HG03520 (cell line): ENCODE measurements around the gene AGBL1.

Source experiments
- ATAC-seq: cut with Tn5 transposase; IDR thresholded peaks from one replicate; pipeline ENCODE4 v1.9.1; 2021; ENCODE audit warnings: mild to moderate bottlenecking, moderate library complexity; ENCODE audit not compliant: unreplicated experiment

AGBL1 gene

DNA sequence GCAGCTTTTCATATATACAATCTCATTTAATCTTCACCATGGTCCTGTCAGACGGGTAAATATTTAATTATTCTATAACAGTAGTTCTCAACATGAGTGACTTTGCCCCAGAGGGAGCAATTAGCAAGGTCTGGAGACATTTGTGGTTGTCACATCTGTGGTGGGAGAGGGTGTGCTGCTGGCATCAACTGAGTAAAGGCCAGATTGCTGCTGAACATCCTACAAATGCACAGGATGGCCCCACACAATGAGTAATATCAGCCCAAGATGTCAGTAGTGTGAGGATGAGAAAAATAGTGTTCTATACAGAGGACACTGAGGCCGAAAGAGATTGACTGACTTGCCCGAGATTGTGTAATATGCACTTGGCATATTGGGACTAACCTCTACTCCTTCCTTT, 156.0 kb downstream of the AGBL1 start:
- ATAC-seq = no peak

DNA sequence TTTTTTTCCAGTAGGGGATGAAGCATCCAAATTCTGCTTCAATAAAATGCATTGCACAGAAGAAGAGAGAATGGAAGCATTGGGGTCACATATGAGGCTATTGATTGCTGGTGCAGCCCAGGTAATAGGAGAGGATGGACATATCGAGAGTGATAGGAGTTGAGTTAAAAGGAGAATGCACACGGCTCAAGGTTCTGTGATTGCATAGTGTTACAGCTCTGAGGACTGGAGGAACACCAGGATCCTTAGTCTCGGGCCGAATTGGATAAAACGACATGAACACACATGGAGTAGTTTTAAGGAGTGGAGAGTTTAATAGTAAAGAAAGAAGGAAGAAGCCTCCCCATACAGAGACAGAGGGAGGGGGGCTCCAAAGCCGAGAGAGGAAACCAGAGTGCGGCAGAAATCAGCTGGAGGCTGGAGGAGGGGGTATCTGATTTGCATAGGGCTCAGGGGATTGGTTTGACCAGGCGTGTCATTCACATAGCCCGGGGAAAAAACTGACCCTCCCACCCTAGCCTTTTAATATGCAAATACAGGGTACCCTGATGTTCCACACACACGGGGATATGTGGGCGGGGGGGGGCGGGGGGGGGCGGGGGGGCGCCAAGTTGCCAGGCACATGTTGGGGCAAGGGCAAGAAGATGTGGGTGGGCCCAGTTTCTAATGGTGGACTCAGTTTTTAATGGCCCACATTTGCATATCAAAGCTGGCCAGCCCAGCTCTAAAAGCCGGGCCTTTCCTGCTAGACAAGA, 156.9 kb downstream of the AGBL1 start:
- no peak for ATAC-seq

DNA sequence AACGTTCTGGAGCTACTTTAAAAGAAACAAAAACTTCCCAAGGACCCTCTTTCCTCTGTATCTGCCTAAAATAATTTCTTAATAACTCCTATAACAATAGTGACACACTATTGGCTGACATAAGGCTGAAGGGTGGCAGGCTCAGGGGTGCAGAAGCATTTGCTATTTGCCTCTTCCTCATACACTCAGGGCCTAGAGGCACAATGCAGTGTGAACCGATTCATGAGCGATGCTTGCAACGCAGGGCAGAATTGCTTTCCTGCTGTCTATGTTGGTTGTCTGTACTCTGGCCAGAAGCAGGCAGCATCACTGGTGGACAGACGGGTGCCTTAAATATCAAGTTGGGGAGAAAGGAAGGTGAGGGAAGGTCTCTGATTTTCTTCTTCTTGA, 157.4 kb downstream of the AGBL1 start:
- no peak for ATAC-seq

DNA sequence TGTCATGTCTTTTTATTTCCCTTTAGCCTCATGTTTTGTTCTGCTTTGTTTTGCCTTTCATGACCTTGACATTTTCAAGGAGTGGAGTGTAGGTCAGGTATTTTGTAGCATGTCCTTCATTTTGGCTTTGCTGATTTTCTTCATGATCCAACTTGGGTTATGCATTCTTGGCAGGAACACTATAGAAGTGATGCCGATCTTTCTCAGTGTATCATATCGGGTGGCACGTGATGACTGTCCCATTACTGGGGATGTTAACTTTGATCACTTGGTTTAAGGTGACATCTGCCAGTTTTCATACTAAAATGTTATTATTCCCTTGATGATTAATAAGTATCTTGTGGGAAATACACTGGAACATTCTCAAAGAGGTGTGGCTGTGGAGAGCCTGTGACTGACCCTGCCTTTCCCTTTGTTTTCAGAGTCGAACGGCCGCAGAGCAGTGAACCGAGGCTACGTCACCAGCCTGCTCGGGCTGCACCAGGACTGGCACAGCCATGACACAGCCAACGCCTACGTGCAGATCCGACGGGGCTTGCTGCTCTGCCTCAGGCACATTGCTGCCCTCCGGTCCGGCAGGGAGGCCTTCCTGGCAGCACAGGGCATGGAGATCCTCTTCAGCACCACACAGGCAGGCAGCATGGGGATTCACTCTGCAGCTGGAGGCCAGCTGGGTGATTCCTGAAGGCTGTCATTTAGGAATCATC, 167.7 kb downstream of the AGBL1 start:
- no peak for ATAC-seq

DNA sequence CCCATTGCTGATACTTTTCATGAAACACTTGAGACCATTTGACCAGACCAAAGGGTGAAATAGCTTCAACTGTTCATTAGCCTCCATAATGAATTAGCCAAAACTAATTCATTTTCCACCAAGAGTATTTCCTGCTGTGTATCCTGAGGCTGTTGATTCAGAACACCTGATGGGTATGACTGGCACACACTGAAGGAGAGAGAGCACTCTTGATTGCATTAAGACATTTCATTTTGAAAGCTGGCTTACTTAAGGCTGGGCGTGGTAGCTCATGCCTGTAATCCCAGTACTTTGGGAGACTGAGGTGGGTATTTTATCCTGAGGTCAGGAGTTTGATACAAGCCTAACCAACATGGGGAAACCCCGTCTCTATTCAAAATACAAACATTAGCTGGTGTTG, 175.6 kb downstream of the AGBL1 start:
- ATAC-seq = no peak

DNA sequence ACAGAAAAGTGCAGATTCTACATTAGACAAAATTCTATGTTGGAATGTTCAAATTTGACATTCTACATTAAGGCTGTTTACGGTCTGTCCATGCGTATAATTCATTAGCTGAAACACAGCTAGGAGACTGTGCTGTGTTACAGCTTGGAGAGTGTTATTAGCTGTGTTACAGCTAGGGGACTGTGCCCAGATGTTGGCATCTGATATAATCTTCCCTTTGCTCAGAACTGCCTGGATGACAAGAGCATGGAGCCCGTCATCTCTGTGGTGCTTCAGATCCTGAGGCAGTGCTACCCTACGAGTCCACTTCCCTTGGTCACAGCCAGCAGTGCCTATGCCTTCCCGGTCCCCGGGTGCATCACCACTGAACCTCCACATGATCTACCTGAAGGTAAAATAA, 177.0 kb downstream of the AGBL1 start:
- no peak for ATAC-seq

DNA sequence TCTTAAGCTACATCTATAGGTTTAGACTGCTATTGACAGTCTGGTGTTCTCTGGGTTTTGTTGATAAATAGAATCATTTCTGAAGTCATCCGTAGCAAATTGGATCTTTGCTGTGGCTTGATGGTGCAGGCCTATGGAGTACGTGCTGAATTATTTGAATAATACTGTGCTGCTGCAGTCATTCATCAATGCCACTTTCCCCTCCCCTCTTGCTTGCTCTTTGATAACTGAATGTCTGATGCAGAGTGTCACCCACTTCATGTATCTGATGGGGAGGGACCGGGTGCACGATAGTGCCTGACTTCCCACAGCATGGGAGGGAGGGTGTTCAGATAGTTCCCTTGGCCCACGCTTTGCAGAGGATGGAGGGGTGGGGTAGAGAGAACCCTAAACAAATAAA, 179.9 kb downstream of the AGBL1 start:
- ATAC-seq = no peak

DNA sequence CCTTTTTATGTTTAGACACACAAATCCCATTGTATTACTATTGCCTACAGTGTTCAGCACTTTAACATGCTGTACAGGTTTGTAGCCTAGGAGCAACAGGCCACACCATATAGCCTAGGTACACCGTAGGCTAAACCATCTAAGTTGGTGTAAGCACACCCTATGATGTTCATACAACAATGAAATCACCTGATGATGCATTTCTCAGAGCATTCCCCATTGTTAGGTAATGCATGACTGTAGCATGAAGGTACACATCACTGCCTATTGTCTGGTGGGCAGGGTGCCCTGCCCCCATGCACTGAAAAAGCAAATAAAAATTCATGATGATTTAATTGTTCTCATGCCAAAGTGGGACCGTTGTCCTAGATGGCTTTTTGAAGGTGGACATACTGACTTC, 183.6 kb downstream of the AGBL1 start:
- ATAC-seq = no peak

DNA sequence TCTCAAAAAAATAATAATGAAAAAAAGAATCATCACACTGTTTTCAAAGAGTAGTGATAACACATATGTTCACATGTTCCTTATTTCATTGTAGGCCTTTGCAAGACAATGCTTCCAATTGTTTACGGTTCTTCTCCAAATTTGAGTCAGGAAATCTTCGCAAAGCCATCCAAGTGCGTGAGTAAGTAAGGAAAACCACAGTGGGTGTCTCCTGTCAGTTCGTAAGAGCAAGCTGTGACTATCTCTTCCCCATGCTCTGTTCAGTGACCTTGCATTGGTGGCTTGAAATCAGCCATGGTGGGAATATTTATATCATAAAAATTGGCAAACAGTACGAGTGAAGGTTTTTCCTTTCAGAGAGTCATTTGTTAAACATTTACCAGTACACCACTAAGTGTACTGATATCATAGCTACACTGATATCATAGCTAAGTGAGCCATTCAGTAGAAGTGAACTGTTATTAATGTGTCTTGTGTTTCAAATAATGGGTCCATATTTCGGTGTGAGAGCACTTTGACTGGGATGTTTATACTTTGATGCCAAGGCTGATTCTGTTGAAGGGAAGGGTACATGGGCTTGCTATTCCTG, 187.3 kb downstream of the AGBL1 start:
- ATAC-seq = no peak

DNA sequence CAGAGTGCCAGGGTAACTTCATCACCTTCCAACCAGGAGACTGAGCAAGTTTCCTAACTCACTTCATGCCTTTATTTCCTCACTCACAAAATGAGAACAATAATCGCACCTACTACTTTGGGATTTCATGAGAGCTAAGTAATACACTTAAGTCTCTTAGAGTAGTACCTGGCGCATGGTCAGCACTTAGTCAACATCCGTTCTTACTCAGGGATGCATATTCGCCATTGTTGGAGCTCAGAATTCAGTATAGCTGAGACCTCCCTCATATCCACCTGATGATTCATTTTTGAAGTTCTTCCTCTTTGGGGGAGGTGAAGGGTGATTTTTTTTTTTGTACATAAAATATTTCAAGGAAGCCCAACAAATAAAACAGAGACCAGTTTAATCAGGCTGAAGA, 188.2 kb downstream of the AGBL1 start:
- ATAC-seq = no peak

DNA sequence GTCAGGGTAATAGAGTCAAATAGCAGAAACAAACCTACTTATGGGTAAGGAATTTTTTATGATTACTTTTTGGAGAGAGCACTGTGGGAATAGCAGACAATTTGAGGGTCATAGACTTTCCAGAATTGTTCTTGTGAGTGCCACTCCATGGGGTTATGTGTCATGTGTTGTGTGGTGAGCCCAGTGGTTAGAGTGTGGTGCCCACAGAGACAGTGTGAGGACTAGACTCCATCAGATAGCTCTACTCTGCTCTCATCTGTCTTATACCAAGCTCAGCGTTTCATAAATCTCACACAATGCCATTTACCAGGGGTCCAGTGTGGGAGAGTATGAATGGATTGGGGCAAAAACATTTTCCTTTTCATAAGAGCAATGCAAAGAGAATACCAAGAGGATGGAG, 188.9 kb downstream of the AGBL1 start:
- ATAC-seq = no peak

DNA sequence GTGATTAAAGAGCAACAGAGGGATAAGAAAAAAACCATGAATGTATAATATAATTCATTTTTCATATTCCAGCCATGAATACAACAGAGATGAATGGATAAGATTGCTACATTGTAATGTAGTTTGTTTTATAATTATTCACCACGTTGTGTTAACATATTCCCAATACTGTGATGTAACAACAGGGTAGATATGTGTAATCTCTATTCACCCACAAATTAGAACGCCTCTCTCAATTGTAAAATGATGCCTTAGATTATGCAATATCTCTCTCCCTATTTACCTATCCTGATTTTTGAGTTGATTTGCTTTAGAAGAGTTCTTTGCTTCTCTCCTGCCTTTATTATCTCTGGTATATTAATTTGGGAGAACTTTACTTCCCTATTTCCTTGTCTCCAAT, 193.6 kb downstream of the AGBL1 start:
- no peak for ATAC-seq

DNA sequence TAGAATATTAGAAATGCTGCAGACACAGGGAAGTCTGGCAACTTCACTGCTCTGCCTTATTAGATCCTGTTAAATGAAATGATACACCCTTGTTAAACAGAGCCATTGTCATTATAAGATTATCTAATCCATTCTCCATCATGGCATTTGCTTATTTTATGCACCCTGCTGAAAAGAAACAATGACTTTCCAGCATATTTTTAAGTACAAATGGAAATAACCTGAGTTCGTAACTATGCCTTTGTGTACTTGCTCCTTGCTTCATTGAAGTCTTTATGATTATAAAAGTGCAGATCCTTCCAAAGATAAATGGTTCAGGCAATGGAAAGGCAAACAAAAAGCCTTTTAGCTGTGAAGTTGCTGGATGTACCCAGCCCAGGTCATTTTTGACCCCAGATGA, 195.7 kb downstream of the AGBL1 start:
- no peak for ATAC-seq

DNA sequence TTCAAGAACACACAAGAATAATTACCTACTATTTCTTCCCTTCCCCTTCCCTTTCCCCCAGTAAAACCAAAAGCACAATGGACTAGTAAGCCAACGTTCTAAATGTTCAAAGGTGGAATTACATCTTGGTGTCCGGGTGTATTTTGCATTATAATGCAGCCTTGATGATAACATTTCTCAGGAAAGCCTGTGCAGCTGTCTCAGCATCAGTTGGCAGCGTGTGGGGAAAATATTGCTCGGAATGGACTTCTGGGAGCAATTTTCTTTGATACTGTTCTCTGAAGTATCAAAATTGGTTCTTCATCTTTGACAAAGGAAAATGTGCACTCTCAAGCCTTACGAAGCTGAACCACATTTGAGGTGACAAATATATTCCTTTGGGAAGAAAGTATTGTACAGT, 198.9 kb downstream of the AGBL1 start:
- ATAC-seq = no peak

DNA sequence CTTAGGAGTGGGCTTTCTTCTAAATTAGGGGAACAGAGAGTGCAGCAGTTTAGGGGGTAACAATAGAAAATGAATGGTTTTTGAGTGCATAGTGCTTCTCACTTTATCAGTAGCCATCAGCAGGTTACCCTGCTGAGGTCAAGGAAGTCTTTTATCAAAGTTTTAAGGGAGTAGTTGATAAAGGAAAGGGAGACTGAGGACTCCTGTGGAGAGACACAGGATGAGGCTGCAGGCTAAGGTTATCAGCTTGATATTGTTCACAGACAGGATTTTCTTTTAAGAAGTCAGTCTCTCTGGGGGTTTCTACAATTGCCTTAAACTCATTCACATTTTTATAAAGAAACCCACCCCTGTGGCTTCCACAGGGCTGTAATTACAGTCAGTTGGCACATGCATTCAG, 205.0 kb downstream of the AGBL1 start:
- no peak for ATAC-seq

DNA sequence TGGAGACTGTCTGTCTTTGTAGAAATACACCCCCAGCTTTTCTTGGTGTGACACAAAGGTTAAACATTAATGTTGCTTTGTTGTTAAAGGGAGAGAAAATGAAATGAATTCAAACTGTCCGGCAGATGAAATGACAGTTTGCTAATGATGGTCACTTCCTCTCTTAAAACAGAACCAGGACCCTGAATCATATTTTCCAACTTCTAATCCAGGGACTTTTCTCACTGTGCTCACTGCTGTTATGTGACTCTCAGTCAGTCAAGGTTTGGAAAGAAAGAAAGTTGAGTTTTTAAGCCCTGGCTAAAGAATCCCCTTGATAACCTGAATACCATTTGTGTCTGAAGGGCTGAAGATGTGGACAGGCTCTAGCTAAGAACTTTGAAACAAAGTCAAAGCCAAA, 215.8 kb downstream of the AGBL1 start:
- no peak for ATAC-seq

DNA sequence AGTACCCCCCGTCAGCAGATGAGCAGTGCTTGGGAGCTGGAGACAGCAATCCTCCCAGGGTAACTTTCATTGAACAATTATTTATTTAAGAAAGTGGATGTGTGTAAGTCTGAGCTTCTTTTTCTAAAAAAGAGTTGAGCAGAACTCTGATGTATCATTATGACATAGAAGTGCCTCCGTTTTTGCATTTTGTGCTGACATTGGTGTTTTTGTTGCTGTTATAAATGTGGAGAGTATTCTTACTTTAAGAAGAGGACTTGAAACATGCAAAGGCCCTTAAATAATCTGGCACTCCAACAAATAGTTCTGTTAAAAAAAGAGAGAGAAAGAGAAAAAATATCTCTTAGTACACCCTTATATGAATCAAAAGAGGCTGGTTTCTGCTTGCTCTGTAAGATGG, 217.1 kb downstream of the AGBL1 start:
- no peak for ATAC-seq

DNA sequence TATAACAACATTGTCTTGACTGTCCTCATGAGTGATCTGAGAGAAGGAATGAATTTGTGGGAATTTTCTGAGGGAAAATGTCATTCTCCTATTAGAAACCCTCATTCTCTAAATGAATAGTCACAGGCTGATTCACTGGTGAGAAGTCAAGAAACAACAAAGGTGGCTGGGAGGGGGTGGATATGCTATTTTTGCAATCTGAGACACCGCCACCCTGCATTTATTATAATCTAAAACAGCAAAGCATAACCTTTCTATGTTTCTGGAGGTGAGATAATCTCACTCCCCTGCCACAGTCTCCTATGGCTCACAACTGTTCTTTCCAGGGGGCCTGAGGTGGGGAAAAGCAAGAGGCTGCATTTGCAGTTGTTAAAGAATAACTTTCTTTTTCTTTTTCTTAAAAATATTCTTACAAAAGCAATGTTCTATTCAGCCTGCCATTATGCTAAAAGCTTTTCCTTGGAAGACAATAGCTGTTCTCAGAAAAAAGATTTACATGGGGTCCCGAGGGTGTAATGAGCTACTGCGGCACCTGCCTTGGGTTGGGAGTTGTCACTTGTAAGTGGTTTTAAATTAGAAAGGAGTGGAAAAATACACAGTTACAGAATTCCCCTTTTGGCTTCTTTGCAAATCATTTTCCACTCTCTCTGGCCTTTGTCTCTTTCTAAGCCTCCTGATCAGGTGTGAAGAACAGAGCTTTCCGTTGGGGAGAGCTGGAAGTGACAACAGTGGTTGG, 220.9 kb downstream of the AGBL1 start:
- no peak for ATAC-seq

DNA sequence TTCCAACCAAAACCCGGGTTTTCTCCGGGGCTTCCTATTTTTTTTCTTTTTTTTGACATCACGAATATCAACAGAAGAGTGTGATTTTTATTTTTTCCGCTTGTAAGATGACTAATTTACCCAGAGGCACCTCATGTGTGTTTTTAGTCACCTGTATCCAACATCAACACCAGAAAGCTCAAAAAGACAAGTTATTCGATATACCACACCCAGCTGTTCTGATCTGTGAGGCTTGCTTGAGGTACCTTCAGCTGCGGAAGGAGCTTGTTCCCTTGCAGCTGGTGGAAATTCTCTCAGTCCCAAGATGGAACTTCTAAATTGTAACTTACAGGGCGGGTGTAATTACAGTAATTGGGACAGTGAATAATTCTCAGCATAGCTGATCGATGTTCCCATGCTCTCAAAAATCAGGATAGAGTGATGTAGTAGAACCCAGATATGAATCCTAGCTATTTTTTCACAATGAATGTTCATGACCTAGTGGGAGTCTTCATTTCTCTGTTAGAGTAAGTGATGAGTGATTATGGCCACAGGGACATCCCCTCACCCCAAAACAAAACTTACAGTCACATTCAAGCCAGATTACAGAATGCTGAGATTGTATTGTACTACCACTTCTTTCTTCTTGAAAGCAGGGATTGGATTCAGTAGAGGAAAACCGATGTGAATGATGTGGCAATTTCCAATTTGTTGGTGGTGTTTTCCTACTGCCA, 232.1 kb downstream of the AGBL1 start:
- ATAC-seq = no peak

DNA sequence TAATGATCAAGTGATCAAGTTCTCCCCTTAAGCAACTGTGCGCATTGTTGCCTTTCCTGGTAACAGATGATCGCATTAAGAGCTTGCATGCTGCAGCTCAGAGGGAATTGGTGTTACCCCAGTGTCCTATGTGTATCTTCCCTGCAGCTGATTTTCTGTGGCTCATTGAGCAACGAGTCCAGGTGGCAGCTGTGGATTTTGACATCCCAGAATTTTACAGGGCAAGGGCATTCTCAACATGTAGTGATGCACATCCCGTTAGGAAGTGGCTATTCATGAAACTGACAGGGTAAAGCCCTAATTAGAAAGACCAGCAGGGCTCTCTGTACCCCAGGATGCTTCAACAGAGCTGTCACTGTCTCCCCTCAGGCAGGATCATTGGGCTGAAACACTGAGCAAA, 232.8 kb downstream of the AGBL1 start:
- ATAC-seq = no peak

DNA sequence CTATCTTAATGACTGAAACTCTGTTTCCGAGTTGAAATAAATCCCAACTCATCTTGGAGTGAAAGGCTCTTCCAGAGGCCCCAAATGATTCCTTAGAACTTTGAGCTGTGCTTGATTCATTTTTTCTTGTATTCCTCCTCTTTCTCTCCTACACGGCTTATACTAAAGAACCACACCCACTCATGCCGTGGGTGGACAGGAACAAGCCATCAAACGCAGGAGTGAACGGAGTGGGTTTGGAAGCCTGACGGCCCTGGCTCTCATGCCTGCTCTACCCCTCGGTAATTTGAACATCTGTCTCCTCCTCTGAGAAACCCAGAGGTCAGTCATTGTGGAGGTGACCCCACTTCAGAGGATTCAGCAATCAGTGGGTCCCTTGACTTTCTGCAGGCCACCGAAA, 236.5 kb downstream of the AGBL1 start:
- no peak for ATAC-seq
